RWPE2 (cell line): ENCODE data around the gene WNT8A.

ENCODE experiments used
- ATAC-seq: fragments of 200-7000 bp; cut with Tn5 transposase; 3 replicates; pipeline ENCODE4 v1.9.1; 2021; ENCODE audit warnings: low read depth
- DNase-seq: peaks from one replicate; pipeline ENCODE4 v3.0.0-alpha.2; 2020; ENCODE audit warnings: low spot score
- H3K27ac ChIP-seq: fragments of 450-650 bp; 2 replicates; pipeline ENCODE4 v1.5.1; 2017; ENCODE audit warnings: mild to moderate bottlenecking; ENCODE audit not compliant: poor library complexity, severe bottlenecking
- H3K27me3 ChIP-seq: fragments of 250-450 bp; sonication (Bioruptor Pico); 2 replicates; pipeline ENCODE4 v1.5.1; 2021; ENCODE audit warnings: mild to moderate bottlenecking, moderate library complexity; ENCODE audit not compliant: insufficient read depth, poor library complexity, severe bottlenecking
- H3K36me3 ChIP-seq: fragments of 250-450 bp; sonication (Bioruptor Pico); 2 replicates; pipeline ENCODE4 v1.5.1; 2020; ENCODE audit warnings: low read depth, mild to moderate bottlenecking, moderate library complexity
- H3K4me1 ChIP-seq: fragments of 250-450 bp; sonication (Bioruptor Pico); 2 replicates; pipeline ENCODE4 v1.5.1; 2021; ENCODE audit warnings: mild to moderate bottlenecking, moderate library complexity; ENCODE audit not compliant: insufficient read depth, poor library complexity, severe bottlenecking
- H3K4me3 ChIP-seq: fragments of 250-450 bp; sonication (Bioruptor Pico); 2 replicates; pipeline ENCODE4 v1.5.1; 2021; ENCODE audit warnings: mild to moderate bottlenecking, moderate library complexity; ENCODE audit not compliant: severe bottlenecking
- H3K9me3 ChIP-seq: fragments of 250-450 bp; sonication (Bioruptor Pico); 2 replicates; pipeline ENCODE4 v1.5.1; 2021; ENCODE audit warnings: mild to moderate bottlenecking, moderate library complexity; ENCODE audit not compliant: severe bottlenecking
- CTCF ChIP-seq: fragments of 450-650 bp; IDR thresholded peaks from one replicate; pipeline ENCODE4 v1.5.1; 2017; ENCODE audit warnings: mild to moderate bottlenecking, moderate library complexity; ENCODE audit not compliant: poor library complexity, severe bottlenecking

Gene WNT8A

GRCh38 chr5:138138949-138139780 is 55.3 kb downstream of the WNT8A start, which contains the start of gene NME5:
Gene NME5 (minus strand): TSS chr5:138139428. CDS start chr5:138138780, 648 bp downstream.
- Histone ChIP-seq H3K9me3 (no peaks in the 10 kb centered on the region), H3K4me1 (peaks cover 5% of the 10 kb centered on the region), H3K36me3 (no peaks in the 10 kb centered on the region), H3K27me3 (no peaks in the 10 kb centered on the region), H3K27ac (no peak within 1 kb of the TSS), H3K4me3 (no peak within 1 kb of the TSS)
- no peak for DNase-seq
- no peak for TF ChIP-seq CTCF
- no peak for ATAC-seq

GRCh38 chr5:138139781-138140090 is 55.9 kb downstream of the WNT8A start:
- Histone ChIP-seq H3K4me1 (peaks cover 5% of the 10 kb centered on the region), H3K4me3 (no peak overlapping the region), H3K9me3 (no peaks in the 10 kb centered on the region), H3K27me3 (no peaks in the 10 kb centered on the region), H3K27ac (no peak overlapping the region), H3K36me3 (no peaks in the 10 kb centered on the region)
- TF ChIP-seq CTCF: no peak
- DNase-seq: no peak
- ATAC-seq: no peak

DNA sequence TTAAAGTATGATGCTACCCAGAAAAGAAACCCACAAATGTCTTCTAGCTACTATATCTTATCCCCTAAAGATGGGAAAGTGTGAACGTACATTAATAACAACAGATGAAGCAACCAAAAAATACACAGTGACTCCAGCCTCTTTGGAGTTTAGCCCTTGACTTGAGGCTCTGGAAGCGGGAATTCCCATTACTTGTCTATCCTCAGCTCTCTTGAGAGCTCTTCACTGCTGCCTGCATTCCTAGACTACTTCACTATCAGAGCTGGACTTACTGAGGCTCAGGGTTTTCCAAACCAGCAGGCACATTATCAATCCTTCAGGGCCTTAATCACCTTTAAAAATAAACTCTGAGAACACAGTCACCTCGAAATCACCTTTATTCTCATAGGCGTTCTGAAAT is 56.4 kb downstream of the WNT8A start:
- H3K27me3 ChIP-seq: no peaks in the 10 kb centered on the region
- DNase-seq (no peak), ATAC-seq (no peak)
- TF ChIP-seq CTCF: no peak
- H3K4me3 ChIP-seq: no peak overlapping the region
- H3K4me1 ChIP-seq: peaks cover 5% of the 10 kb centered on the region
- H3K27ac ChIP-seq: no peak overlapping the region
- no peaks in the 10 kb centered on the region for H3K9me3 ChIP-seq
- H3K36me3 ChIP-seq: no peaks in the 10 kb centered on the region
